RWPE2 (cell line): ENCODE measurements around the gene RPS6KL1.
A peak's percentile ranks its signal among the peaks of the same experiment; 100 is the strongest.

Experiments used
- ATAC-seq: fragments of 200-7000 bp; cut with Tn5 transposase; 3 replicates; pipeline ENCODE4 v1.9.1; 2021; ENCODE audit warnings: low read depth
- DNase-seq: peaks from one replicate; pipeline ENCODE4 v3.0.0-alpha.2; 2020; ENCODE audit warnings: low spot score
- H3K27ac ChIP-seq: fragments of 450-650 bp; 2 replicates; pipeline ENCODE4 v1.5.1; 2017; ENCODE audit warnings: mild to moderate bottlenecking; ENCODE audit not compliant: poor library complexity, severe bottlenecking
- H3K27me3 ChIP-seq: fragments of 250-450 bp; sonication (Bioruptor Pico); 2 replicates; pipeline ENCODE4 v1.5.1; 2021; ENCODE audit warnings: mild to moderate bottlenecking, moderate library complexity; ENCODE audit not compliant: insufficient read depth, poor library complexity, severe bottlenecking
- H3K36me3 ChIP-seq: fragments of 250-450 bp; sonication (Bioruptor Pico); 2 replicates; pipeline ENCODE4 v1.5.1; 2020; ENCODE audit warnings: low read depth, mild to moderate bottlenecking, moderate library complexity
- H3K4me1 ChIP-seq: fragments of 250-450 bp; sonication (Bioruptor Pico); 2 replicates; pipeline ENCODE4 v1.5.1; 2021; ENCODE audit warnings: mild to moderate bottlenecking, moderate library complexity; ENCODE audit not compliant: insufficient read depth, poor library complexity, severe bottlenecking
- H3K4me3 ChIP-seq: fragments of 250-450 bp; sonication (Bioruptor Pico); 2 replicates; pipeline ENCODE4 v1.5.1; 2021; ENCODE audit warnings: mild to moderate bottlenecking, moderate library complexity; ENCODE audit not compliant: severe bottlenecking
- H3K9me3 ChIP-seq: fragments of 250-450 bp; sonication (Bioruptor Pico); 2 replicates; pipeline ENCODE4 v1.5.1; 2021; ENCODE audit warnings: mild to moderate bottlenecking, moderate library complexity; ENCODE audit not compliant: severe bottlenecking
- CTCF ChIP-seq: fragments of 450-650 bp; IDR thresholded peaks from one replicate; pipeline ENCODE4 v1.5.1; 2017; ENCODE audit warnings: mild to moderate bottlenecking, moderate library complexity; ENCODE audit not compliant: poor library complexity, severe bottlenecking

The RPS6KL1 gene, protein sequence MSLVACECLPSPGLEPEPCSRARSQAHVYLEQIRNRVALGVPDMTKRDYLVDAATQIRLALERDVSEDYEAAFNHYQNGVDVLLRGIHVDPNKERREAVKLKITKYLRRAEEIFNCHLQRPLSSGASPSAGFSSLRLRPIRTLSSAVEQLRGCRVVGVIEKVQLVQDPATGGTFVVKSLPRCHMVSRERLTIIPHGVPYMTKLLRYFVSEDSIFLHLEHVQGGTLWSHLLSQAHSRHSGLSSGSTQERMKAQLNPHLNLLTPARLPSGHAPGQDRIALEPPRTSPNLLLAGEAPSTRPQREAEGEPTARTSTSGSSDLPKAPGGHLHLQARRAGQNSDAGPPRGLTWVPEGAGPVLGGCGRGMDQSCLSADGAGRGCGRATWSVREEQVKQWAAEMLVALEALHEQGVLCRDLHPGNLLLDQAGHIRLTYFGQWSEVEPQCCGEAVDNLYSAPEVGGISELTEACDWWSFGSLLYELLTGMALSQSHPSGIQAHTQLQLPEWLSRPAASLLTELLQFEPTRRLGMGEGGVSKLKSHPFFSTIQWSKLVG

DNA sequence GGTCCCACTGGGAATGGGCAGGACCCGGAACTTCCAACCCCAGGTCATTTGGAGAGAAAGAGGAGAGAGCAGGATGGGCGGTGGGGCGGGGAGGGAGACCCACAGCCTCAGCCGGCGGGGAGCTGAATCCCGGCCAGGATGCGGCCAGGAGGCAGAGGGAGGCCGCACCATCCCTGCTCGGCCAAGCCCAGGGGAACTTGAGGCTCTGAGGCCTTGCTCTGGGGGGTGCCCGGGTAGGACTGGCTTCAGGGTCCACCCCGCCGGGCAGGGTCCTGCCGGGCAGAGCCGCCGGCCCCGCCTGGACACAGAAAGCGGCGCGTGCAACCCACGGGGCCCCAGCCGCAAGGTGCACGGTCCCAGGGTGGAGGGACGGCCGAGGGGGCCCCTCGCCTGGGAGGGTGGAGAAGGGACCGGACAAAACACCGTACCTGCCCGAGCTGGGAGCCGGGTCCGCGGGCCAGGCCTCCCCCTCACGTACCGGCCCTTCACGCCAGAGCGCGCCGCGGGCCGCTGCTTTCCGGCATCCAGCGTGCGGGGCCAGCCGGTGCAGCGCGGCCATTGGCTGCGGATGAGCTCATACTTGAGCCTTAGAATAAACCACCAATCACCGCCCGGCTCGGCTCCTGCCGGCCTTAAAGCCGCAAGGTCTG lies at the start of gene RPS6KL1:
TSS of gene RPS6KL1 (minus strand) at position 509 of the 650 bp plus-strand sequence. CDS start 1,719 bp downstream, outside the sequence.
- peak; percentile 91 for DNase-seq
- Histone ChIP-seq H3K9me3 (no peaks in the 10 kb centered on the region), H3K27ac (no peak within 1 kb of the TSS), H3K4me3 (peak within 1 kb of the TSS; percentile 46), H3K4me1 (no peaks in the 10 kb centered on the region), H3K27me3 (no peaks in the 10 kb centered on the region), H3K36me3 (no peaks in the 10 kb centered on the region)
- ATAC-seq: peak; percentile 99
- TF ChIP-seq CTCF: no peak

- ATAC-seq (no peak), DNase-seq (no peak)
- no peaks in the 10 kb centered on the region for H3K9me3 ChIP-seq
- no peaks in the 10 kb centered on the region for H3K27me3 ChIP-seq
- peaks cover 25% of the 10 kb centered on the region for H3K4me1 ChIP-seq
- H3K36me3 ChIP-seq: no peaks in the 10 kb centered on the region
- TF ChIP-seq CTCF: no peak
- no peak overlapping the region for H3K4me3 ChIP-seq
- no peak overlapping the region for H3K27ac ChIP-seq
These were observed 45.8 kb upstream of the RPS6KL1 start for GRCh38 chr14:74968811-74969210.

DNA sequence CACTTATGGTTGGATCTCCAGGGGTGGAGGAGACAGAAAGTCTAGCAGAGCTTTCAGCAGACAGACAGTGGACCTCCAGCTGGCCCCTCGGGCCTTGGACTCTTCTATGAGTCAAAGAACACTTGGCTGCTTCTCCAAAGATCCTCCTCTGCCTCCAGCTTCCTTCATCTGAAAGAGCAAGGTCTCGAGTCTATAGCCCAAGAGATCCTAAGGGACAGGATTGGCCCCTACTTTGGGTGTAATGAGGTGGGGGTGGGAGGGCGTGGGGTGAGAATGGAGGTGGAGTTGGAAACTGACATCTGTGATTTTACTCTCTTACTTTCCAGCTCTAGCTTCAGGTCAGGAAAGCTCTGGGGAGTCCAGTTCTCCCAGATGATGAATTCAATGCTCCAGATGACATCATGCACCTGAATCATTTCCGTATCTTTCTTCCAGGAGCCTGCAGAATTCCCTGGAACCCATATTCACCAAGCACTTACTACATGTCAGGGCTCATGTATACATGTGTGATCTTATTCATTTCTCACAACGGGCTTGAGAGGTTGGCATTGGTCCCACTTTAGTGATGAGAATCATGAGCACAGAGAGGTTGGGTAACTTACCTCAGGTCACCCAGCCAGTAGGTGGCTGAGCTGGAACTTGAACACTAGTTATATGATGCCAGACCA lies 42.6 kb upstream of the RPS6KL1 start:
- no peak overlapping the region for H3K4me3 ChIP-seq
- no peaks in the 10 kb centered on the region for H3K9me3 ChIP-seq
- H3K27ac ChIP-seq: peak overlapping the region; percentile 86
- peaks cover 27% of the 10 kb centered on the region for H3K4me1 ChIP-seq
- DNase-seq: peak; percentile 74
- no peak for TF ChIP-seq CTCF
- ATAC-seq: peak; percentile 83
- no peaks in the 10 kb centered on the region for H3K27me3 ChIP-seq
- H3K36me3 ChIP-seq: no peaks in the 10 kb centered on the region

DNA sequence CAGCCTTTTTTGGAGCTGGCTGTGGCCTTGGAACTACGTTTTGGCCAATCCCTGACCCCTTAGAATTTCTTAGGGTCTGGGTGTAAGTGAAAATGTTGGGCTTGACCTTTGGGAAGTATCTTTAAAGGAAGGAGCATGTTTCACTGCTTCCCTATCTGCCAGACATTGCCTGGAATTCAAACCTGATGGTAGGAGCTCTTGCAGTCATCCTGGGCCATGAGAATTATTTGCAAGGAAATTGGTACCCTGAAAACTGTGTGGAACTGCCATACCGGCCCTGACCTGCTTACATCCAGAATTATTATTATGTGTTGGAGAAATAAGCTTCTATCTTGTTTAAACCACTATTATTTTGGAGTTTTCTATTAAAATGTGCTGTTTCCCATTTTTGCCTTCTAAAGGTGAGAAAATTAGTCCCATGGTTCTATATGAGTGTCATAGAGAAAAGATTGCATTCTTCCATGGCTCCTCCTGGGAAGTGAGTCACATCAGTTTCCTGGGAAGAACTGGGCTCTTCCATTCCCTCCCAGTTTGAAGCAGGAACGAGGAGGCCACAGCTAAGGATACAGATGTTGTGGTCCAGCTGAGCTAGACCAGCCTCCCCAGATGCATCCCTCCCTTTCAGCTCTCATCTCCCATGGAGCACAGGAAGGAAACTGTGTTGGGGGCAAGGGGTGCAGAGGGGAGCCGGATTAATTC lies 41.9 kb upstream of the RPS6KL1 start:
- no peak for TF ChIP-seq CTCF
- Histone ChIP-seq H3K4me3 (no peak overlapping the region), H3K36me3 (no peaks in the 10 kb centered on the region), H3K9me3 (no peaks in the 10 kb centered on the region), H3K4me1 (peaks cover 32% of the 10 kb centered on the region), H3K27ac (peak overlapping the region; percentile 86), H3K27me3 (no peaks in the 10 kb centered on the region)
- peak; percentile 63 for ATAC-seq
- no peak for DNase-seq
